Ascending aorta (tissue), 2 donors: ENCODE measurements around the gene TACC2. TPM values are rescaled to one million over a fixed set of nuclear protein-coding genes. Genes with fewer than 3 reads are reported as not detected.

Experiments
- DNase-seq, 2 donors: peaks; one replicate each; pipeline ENCODE4 v3.0.0-alpha.2; 2019; ENCODE audit warnings: low spot score in 2 of 2
- H3K27ac ChIP-seq, 2 donors: fragments of 200-600 bp; sonication (generic); one replicate each; pipeline ENCODE4 v1.5.1; 2016 to 2017; ENCODE audit warnings: mild to moderate bottlenecking in 1 of 2
- H3K27me3 ChIP-seq: fragments of 200-600 bp; sonication (generic); one replicate; pipeline ENCODE4 v1.5.1; 2017
- H3K36me3 ChIP-seq, 2 donors: fragments of 200-600 bp; sonication (generic); one replicate each; pipeline ENCODE4 v1.5.1; 2016
- H3K4me1 ChIP-seq, 2 donors: fragments of 200-600 bp; sonication (generic); one replicate each; pipeline ENCODE4 v1.5.1; 2016 to 2017; ENCODE audit warnings: mild to moderate bottlenecking in 1 of 2
- H3K4me3 ChIP-seq, 2 donors: fragments of 200-600 bp; sonication (generic); one replicate each; pipeline ENCODE4 v1.5.1; 2016 to 2017; ENCODE audit warnings: mild to moderate bottlenecking in 1 of 2
- H3K9me3 ChIP-seq, 2 donors: fragments of 200-600 bp; sonication (generic); one replicate each; pipeline ENCODE4 v1.5.1; 2016
- intact Hi-C: fragments of 100-400 bp; cut with DNase I; formaldehyde crosslinking; loops from one replicate; pipeline ENCODE4 v1.15.1; 2023
- total RNA-seq: library from RNA; depleted of rRNA; stranded (reverse); fragments of >200 nt; gene quantifications from one replicate; pipeline ENCODE4 v1.1.0, GENCODE V29; 2016
- TF ChIP-seq, protein P1 (sequence below), 3 experiments: fragments of 200-600 bp in 2 of 3; fragments of 450-650 bp in 1 of 3; sonication (generic) in 2 of 3; IDR thresholded peaks; one replicate each; pipeline ENCODE4 v1.5.1; 2016 to 2019; ENCODE audit warnings: antibody characterized with exemption in 3 of 3, mild to moderate bottlenecking in 1 of 3, moderate library complexity in 1 of 3

The TACC2 gene
- total RNA-seq, 1 donor from 2014 or later, result 69.1 TPM

DNA sequence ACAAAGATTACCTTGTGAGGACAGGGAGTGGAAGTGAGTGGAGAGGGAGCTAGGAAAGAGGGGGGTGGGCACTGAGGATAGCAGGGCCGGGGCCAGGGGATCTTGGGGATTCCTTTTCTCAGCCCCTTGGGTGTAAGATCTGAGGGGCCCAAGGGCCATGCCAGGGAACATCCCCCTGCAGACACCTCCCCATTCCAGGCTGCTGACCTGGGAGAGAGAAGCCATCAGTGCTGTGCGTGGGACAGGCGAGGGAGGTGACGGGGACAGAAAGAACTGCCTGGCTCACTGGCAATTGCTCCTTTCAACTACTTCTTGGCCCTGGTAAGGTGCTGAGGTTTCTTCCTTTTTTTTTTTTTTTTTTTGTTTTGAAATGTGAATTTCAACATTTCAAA is 270.1 kb downstream of the TACC2 start:
- TF ChIP-seq, protein P1, sequence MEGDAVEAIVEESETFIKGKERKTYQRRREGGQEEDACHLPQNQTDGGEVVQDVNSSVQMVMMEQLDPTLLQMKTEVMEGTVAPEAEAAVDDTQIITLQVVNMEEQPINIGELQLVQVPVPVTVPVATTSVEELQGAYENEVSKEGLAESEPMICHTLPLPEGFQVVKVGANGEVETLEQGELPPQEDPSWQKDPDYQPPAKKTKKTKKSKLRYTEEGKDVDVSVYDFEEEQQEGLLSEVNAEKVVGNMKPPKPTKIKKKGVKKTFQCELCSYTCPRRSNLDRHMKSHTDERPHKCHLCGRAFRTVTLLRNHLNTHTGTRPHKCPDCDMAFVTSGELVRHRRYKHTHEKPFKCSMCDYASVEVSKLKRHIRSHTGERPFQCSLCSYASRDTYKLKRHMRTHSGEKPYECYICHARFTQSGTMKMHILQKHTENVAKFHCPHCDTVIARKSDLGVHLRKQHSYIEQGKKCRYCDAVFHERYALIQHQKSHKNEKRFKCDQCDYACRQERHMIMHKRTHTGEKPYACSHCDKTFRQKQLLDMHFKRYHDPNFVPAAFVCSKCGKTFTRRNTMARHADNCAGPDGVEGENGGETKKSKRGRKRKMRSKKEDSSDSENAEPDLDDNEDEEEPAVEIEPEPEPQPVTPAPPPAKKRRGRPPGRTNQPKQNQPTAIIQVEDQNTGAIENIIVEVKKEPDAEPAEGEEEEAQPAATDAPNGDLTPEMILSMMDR (IDR thresholded peaks at IDR 0.05), result no peak
- Histone ChIP-seq H3K4me3 (no peak overlapping the region), H3K4me1 (no peaks in the 10 kb centered on the region), H3K9me3 (peaks cover 0 to 11% of the 10 kb centered on the region in 2 donors), H3K36me3 (peaks cover 12 to 25% of the 10 kb centered on the region in 2 donors), H3K27ac (no peak overlapping the region), H3K27me3 (no peaks in the 10 kb centered on the region)
- DNase-seq, result no peak
- intact Hi-C loops, result no loop called here

DNA sequence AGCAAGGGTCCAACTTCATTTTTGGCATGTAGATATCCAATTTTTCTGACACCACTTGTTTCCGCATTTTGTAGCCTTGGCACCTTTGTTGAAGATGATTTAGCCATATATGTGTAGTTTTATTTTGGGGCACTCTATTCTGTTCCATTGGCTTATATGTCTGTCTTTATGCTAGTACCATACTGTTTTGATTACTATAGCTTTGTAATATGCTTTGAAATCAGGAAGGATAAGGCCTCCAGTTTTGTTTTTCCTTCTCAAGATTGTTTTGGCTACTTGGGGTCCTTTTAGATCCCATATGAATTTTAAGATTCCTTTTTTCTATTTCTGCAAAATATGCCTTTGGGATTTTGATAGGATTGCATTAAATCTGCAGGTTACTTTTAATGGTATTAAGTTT is 272.6 kb downstream of the TACC2 start:
- no peaks in the 10 kb centered on the region for H3K4me1 ChIP-seq
- peaks cover 0 to 11% of the 10 kb centered on the region in 2 donors for H3K9me3 ChIP-seq
- intact Hi-C loops, result no loop called here
- DNase-seq, result no peak
- H3K27me3 ChIP-seq, result no peaks in the 10 kb centered on the region
- H3K27ac ChIP-seq, result no peak overlapping the region
- no peak overlapping the region for H3K4me3 ChIP-seq
- TF ChIP-seq, protein P1 (IDR thresholded peaks at IDR 0.05), result no peak
- H3K36me3 ChIP-seq, result peaks cover 8% of the 10 kb centered on the region in 2 donors

DNA sequence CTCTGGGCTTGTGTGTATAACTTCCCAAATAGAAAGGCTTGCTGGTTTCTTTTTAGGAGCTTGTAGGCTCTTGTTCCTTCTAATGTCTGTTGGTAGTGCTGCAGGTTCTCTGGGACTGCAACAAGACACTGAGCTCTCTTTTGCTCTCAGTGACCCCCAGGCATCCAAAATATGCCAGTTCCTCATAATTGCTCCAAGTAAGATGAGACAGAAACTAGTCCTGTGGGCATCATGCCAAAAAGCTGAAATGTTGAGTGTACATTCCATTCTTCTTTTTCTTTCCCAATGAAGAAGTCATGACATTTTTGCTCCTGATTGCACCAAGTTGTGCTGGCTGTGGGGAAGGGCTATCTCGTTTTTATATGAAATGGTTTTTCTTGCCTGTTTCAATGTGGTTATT is 275.0 kb downstream of the TACC2 start:
- TF ChIP-seq, protein P1 (IDR thresholded peaks at IDR 0.05), result no peak
- DNase-seq, result peak in 1 of 2 donors; percentile 42
- Histone ChIP-seq H3K9me3 (peaks cover 0 to 11% of the 10 kb centered on the region in 2 donors), H3K4me1 (no peaks in the 10 kb centered on the region), H3K4me3 (no peak overlapping the region), H3K27me3 (no peaks in the 10 kb centered on the region), H3K27ac (no peak overlapping the region), H3K36me3 (peaks cover 8% of the 10 kb centered on the region in 2 donors)
- intact Hi-C loops, result no loop called here

DNA sequence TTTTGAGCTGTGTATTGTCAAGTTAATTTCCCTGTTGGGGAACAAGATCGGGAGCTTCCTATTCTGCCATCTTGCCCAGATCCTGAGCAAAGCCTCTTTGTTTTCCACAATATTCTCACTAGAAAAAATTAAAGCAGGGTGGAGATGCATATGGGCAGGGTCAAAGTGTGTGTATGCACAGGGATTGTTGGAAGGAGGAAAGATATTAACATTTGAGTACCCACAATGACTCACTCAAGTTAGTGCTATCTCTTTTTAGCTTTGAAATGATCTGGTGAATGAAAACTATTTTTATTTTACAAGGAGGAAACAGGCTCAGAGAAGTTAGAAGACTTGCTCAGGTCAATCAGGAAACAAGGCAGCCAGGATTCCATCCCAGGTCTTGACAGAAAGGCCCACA is 275.5 kb downstream of the TACC2 start:
- H3K9me3 ChIP-seq, result peaks cover 0 to 11% of the 10 kb centered on the region in 2 donors
- H3K4me1 ChIP-seq, result no peaks in the 10 kb centered on the region
- H3K27me3 ChIP-seq, result no peaks in the 10 kb centered on the region
- intact Hi-C loops, result no loop called here
- H3K36me3 ChIP-seq, result peaks cover 8 to 9% of the 10 kb centered on the region in 2 donors
- TF ChIP-seq, protein P1 (IDR thresholded peaks at IDR 0.05), result no peak
- H3K27ac ChIP-seq, result no peak overlapping the region
- no peak for DNase-seq
- no peak overlapping the region for H3K4me3 ChIP-seq

DNA sequence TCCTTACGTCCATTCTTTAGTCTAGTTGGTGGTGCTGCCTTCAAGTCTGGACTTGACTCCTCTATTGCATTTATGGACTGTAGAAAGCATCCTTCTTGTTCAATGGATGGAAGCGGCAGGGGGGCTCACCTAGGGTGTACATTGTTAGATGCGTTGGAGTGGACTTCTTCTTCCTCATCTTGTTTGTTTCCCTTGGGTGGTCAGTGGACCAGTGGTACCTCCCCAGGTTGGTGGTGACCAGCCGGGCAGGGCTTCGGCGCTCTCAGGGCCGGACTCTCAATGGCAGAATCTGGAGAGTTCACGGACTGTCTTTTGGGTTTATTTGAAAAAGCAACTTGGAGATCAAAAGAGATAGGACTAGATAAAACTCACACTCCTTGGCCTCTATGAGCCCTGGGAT is 276.0 kb downstream of the TACC2 start:
- DNase-seq, result no peak
- Histone ChIP-seq H3K4me1 (no peaks in the 10 kb centered on the region), H3K4me3 (no peak overlapping the region), H3K9me3 (peaks cover 0 to 11% of the 10 kb centered on the region in 2 donors), H3K36me3 (peaks cover 8 to 12% of the 10 kb centered on the region in 2 donors), H3K27me3 (no peaks in the 10 kb centered on the region), H3K27ac (no peak overlapping the region)
- intact Hi-C loops, result no loop called here
- TF ChIP-seq, protein P1 (IDR thresholded peaks at IDR 0.05), result no peak

DNA sequence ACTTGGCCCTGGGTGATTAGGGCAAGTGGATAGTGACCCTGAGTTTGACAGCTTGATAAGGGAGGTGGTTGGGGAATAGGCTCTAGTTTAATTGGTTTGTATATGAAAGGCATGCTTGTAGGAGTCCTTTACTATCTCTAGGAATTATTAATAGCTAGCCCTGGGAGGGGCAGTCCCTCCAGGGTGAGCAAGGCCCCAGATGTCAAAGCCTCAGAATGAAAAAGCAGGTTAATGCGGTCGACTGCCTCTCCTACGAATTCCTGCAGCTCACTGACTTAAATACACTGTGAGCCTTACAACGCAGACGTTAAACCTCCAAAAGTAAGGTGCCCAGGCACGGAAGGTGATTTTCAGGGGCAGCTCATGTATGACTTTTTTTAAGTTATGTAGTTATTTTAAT is 276.9 kb downstream of the TACC2 start:
- peaks cover 8 to 12% of the 10 kb centered on the region in 2 donors for H3K36me3 ChIP-seq
- TF ChIP-seq, protein P1 (IDR thresholded peaks at IDR 0.05), result no peak
- no peak overlapping the region for H3K27ac ChIP-seq
- DNase-seq, result no peak
- H3K27me3 ChIP-seq, result no peaks in the 10 kb centered on the region
- H3K4me3 ChIP-seq, result no peak overlapping the region
- intact Hi-C loops, result no loop called here
- H3K9me3 ChIP-seq, result peaks cover 0 to 11% of the 10 kb centered on the region in 2 donors
- no peaks in the 10 kb centered on the region for H3K4me1 ChIP-seq
